ENCODE measurements around the gene CENPL. TPM values are rescaled to one million over a fixed set of nuclear protein-coding genes. Genes with fewer than 3 reads are reported as not detected.

Gene CENPL
- total and polyA plus RNA-seq, 9 of the 15 experiments (the other 6 are each of a cell fraction or from before 2014, with no cell fraction given), result 33.0 to 52.7 (median 39.7) TPM

DNA sequence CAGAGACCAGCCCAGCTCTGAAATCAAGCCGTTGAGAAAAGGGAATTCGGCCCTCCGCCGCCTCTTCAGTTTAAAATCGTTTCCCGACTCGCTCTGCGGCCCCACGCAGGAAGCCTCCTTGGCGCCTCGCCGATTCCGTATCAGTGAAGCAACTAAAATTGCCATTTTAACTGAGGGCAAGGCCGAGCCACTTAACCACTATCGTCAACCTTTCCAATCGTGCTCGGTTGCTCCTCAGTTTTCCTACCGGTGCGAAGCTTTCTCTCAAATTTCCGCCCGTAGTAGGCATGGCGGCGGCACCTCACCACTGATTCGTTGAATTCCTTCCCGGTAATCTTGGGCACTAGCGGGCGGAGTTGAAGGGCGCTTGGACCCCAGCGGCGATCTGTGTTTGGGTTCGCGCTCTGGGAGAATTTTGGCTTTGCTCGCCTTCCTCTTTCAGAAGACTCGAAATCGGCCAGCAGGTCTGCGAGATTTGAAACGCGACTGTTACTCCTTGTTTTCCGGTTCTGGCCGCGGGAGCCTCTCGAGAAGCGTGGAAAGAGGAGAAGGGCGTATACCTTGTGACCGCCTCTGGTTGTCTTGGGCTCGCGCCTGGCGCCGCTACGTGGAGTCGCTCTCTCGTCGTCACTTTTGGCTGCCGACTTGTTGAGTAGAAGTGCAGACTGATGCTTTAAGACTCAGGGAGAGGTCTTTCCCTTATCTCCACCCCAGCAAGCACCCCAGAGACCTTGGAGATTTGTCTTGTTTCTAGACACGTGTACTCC is at the start of gene CENPL, which contains the start of gene DARS2 (continued):
- TF ChIP-seq, protein P1, sequence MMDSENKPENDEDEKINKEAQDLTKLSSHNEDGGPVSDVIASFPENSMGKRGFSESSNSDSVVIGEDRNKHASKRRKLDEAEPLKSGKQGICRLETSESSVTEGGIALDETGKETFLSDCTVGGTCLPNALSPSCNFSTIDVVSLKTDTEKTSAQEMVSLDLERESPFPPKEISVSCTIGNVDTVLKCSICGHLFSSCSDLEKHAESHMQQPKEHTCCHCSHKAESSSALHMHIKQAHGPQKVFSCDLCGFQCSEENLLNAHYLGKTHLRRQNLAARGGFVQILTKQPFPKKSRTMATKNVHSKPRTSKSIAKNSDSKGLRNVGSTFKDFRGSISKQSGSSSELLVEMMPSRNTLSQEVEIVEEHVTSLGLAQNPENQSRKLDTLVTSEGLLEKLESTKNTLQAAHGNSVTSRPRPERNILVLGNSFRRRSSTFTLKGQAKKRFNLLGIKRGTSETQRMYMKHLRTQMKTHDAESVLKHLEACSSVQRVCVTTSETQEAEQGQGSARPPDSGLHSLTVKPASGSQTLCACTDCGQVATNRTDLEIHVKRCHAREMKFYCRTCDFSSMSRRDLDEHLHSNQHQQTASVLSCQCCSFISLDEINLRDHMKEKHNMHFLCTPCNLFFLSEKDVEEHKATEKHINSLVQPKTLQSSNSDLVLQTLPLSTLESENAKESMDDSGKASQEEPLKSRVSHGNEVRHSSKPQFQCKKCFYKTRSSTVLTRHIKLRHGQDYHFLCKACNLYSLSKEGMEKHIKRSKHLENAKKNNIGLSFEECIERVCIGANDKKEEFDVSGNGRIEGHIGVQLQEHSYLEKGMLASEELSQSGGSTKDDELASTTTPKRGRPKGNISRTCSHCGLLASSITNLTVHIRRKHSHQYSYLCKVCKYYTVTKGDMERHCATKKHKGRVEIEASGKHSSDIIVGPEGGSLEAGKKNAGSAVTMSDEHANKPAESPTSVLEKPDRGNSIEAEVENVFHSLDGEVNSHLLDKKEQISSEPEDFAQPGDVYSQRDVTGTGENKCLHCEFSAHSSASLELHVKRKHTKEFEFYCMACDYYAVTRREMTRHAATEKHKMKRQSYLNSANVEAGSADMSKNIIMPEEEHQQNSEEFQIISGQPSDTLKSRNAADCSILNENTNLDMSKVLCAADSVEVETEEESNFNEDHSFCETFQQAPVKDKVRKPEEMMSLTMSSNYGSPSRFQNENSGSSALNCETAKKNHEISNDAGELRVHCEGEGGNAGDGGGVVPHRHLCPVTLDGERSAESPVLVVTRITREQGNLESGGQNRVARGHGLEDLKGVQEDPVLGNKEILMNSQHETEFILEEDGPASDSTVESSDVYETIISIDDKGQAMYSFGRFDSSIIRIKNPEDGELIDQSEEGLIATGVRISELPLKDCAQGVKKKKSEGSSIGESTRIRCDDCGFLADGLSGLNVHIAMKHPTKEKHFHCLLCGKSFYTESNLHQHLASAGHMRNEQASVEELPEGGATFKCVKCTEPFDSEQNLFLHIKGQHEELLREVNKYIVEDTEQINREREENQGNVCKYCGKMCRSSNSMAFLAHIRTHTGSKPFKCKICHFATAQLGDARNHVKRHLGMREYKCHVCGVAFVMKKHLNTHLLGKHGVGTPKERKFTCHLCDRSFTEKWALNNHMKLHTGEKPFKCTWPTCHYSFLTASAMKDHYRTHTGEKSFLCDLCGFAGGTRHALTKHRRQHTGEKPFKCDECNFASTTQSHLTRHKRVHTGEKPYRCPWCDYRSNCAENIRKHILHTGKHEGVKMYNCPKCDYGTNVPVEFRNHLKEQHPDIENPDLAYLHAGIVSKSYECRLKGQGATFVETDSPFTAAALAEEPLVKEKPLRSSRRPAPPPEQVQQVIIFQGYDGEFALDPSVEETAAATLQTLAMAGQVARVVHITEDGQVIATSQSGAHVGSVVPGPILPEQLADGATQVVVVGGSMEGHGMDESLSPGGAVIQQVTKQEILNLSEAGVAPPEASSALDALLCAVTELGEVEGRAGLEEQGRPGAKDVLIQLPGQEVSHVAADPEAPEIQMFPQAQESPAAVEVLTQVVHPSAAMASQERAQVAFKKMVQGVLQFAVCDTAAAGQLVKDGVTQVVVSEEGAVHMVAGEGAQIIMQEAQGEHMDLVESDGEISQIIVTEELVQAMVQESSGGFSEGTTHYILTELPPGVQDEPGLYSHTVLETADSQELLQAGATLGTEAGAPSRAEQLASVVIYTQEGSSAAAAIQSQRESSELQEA (IDR thresholded peaks at IDR 0.05; ENCODE audit: low read depth), result peak; percentile 91
- TF ChIP-seq HDAC8 (tag; IDR thresholded peaks at IDR 0.05) (0 out of 2 replicates have a peak, but pooled peaks have one; percentile 48), CBX5 (IDR thresholded peaks at IDR 0.05; ENCODE audit: borderline replicate concordance, low read depth) (no peak), TARDBP (IDR thresholded peaks at IDR 0.05) (peak; percentile 76; the same call in 1 of the 2 replicates), SMARCA4 (IDR thresholded peaks at IDR 0.05) (0 out of 2 replicates have a peak, but pooled peaks have one; percentile 63), DACH1 (IDR thresholded peaks at IDR 0.05; ENCODE audit: partially characterized antibody) (no peak), RBM22 (IDR thresholded peaks at IDR 0.05; ENCODE audit: low read depth, low read length, poor library complexity, severe bottlenecking) (no peak)
- TF ChIP-seq, protein P2, sequence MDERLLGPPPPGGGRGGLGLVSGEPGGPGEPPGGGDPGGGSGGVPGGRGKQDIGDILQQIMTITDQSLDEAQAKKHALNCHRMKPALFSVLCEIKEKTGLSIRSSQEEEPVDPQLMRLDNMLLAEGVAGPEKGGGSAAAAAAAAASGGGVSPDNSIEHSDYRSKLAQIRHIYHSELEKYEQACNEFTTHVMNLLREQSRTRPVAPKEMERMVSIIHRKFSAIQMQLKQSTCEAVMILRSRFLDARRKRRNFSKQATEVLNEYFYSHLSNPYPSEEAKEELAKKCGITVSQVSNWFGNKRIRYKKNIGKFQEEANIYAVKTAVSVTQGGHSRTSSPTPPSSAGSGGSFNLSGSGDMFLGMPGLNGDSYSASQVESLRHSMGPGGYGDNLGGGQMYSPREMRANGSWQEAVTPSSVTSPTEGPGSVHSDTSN (CRISPR knock-in tag; IDR thresholded peaks at IDR 0.05; ENCODE audit: low read depth), result no peak
- TF ChIP-seq, protein P2 (tag; conservative IDR thresholded peaks at IDR 0.05; ENCODE audit: low read depth), result peak; percentile 52
- TF ChIP-seq, protein P3, sequence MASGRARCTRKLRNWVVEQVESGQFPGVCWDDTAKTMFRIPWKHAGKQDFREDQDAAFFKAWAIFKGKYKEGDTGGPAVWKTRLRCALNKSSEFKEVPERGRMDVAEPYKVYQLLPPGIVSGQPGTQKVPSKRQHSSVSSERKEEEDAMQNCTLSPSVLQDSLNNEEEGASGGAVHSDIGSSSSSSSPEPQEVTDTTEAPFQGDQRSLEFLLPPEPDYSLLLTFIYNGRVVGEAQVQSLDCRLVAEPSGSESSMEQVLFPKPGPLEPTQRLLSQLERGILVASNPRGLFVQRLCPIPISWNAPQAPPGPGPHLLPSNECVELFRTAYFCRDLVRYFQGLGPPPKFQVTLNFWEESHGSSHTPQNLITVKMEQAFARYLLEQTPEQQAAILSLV (tag; IDR thresholded peaks at IDR 0.05), result no peak
- TF ChIP-seq, protein P4, sequence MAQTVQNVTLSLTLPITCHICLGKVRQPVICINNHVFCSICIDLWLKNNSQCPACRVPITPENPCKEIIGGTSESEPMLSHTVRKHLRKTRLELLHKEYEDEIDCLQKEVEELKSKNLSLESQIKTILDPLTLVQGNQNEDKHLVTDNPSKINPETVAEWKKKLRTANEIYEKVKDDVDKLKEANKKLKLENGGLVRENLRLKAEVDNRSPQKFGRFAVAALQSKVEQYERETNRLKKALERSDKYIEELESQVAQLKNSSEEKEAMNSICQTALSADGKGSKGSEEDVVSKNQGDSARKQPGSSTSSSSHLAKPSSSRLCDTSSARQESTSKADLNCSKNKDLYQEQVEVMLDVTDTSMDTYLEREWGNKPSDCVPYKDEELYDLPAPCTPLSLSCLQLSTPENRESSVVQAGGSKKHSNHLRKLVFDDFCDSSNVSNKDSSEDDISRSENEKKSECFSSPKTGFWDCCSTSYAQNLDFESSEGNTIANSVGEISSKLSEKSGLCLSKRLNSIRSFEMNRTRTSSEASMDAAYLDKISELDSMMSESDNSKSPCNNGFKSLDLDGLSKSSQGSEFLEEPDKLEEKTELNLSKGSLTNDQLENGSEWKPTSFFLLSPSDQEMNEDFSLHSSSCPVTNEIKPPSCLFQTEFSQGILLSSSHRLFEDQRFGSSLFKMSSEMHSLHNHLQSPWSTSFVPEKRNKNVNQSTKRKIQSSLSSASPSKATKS (CRISPR knock-in tag; IDR thresholded peaks at IDR 0.05), result no peak
